HG03159 (cell line): ENCODE data around the gene ANKRD52.
"Not testable (repeated sequence)": the region's sequence is repeated elsewhere in the genome, so short reads cannot be mapped to it uniquely, and the experiment has no call there.

Experiments
- ATAC-seq: cut with Tn5 transposase; IDR thresholded peaks from one replicate; pipeline ENCODE4 v1.9.1; 2021; ENCODE audit warnings: mild to moderate bottlenecking, moderate library complexity; ENCODE audit not compliant: unreplicated experiment

The ANKRD52 gene

DNA sequence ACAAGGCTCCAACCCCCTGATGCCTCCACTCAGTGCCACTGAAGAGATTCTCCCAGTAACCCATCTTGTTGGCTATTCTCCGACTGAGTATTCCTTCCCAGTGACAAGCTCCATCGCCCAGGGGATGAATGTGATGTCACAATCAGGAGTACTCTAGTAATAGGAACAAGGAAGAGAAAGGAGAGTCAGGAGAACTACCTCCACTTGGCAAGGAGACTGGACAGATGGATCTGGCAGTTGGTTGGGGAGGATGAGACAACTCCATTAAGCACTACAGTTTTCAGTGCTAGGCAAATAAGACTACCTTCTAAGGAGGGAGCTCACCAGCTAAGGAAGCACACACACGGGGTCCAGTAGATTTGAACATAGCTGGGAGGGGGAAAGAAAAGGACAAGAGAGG is 41.7 kb downstream of the ANKRD52 start:
- ATAC-seq, result no peak

DNA sequence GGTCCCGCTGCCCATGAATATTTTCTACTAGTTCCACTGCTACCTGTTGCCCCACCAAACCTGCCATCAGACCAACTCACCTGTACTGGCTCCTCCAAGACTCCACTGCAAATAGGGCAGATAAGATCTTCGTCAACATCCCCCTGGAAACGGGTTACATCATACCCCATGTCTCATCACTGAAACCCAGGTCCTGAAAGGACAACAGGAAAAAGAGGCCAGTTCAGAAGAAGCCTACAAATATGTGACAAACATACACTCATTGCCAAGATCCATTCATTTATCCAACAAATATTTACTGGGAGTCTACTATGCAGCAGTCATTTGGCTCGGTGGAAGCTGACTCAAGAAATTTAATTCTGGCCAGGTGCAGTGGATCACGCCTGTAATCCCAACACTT is 44.3 kb downstream of the ANKRD52 start:
- no peak for ATAC-seq

- ATAC-seq, result no peak
These were observed 45.8 kb downstream of the ANKRD52 start for GRCh38 chr12:56212361-56212760.

DNA sequence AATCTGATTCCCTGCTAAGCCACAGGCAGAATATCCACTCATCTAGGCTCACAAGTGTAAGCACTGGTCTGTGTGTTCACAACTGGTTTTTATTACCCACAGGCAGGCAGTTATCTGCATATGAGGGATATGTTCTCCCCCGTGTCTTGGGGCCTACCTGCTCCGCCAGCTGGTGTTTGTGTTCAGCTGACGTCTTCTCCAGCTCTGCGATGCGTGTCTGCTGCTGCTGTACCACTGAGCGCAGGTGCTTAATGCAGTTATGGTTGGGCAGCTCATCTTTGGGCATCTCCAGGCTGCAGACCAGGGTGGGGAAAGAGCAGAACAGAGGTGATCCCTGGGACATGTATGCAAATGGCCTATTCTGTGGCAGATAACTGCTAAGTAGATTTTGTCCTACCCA is 50.2 kb downstream of the ANKRD52 start:
- ATAC-seq, result no peak

DNA sequence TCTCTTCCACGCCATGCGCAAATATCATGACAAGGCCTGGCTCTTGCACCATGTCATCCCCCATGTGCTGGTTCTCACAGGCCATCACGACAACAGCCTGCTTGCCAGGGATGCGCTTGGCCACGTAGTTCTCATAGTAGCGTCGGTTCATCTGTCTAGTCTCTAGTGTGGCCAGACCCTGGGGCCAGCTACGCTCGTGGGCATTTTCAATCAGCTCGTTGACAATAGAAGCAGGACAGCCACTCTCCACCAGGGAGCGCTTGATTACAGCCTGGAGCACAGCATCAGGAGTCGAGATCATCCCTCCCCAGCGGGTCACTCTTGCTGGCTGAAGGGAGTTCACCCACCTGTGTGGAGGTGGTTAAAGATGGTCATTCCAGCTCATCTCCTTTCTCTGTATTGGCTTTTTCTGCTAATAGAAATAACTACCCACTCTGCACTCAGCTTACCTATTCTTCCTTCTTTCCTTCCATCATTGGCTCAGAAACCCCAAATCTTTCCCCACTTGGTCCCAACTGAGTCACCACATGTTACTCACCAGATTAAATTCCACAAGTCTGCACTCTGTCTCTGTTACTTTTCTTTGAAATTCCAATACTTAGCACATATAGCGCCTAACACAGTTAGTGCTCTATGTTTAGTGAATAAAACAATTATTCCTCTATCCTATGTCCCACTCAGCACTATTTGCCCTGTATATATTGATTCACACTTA is 51.6 kb downstream of the ANKRD52 start:
- no peak for ATAC-seq

GRCh38 chr12:56205445-56205844 is 52.7 kb downstream of the ANKRD52 start:
- no peak for ATAC-seq

- no peak for ATAC-seq
These were observed 53.9 kb downstream of the ANKRD52 start for GRCh38 chr12:56204275-56204674.

- ATAC-seq, result no peak
These were observed 55.3 kb downstream of the ANKRD52 start for GRCh38 chr12:56202838-56203237.

DNA sequence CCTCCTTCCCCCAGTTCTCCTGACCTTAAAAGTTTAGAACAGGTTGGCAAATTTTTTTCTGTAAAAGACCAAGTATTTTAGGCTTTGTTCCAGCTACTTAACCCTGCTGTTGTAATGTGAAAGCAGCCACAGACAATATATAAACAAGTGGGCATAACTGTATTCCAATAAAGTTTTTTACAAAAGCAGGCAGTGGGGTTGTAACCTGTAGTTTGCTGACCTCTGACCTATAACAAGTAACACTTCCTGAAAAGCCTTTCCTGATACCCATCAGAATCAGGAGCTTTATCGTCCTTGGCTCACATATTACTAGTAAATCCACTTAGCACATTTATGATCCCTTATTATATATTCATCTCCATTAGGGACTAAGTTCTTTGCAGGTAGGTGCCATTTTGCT is 55.8 kb downstream of the ANKRD52 start:
- ATAC-seq, result no peak

DNA sequence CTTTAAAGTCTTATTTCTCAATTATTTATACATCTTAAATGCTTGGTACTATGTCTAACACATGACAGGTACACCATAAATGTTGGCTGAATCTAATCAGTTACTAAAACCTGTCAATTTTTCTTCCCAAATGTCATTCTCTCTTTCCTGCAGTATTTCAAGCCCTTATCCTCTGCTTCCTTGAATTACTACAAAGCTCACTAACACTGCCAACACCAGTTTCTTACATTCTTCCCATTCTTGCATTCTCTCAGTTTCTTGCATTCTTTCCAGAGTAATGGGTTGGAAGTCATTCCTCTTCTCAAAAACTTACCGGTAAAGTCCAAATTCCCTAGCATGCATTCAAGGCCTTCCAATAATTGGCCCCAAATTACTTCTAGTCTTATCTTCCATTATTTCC is 59.3 kb downstream of the ANKRD52 start:
- ATAC-seq, result no peak

DNA sequence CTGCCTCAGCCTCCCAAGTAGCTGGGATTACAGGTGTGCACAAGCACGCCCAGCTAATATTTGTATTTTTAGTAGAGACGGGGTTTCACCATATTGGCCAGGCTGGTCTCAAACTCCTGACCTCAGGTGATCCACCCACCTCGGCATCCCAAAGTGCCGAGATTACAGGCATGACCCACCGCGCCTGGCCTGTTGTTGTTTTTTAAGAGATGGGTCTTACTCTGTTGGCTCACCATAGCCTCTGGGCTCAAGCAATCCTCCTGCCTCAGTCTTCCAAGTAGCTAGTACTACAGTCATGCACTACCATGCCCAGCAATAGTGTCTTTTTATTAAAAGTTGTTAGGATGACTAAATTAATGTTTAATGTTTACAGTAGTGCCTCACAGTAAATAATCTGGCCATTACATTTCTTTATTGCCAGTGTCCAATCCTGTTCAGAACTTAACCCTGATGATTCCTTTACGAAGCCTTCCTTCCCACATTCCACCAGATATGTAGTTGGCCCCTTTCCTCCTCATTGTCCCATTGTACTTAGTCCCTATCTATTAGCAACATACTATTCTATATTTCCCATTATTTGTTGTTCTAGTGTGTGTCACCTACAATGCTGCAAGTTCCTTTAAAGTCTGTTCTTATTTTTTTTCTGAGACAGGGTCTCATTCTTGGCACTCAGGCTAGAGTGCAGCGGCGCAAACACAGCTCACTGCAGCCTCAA is 60.1 kb downstream of the ANKRD52 start:
- ATAC-seq, result no peak

GRCh38 chr12:56196818-56197550 is 61.2 kb downstream of the ANKRD52 start:
- not testable (repeated sequence) for ATAC-seq

- ATAC-seq, result no peak
These were observed 65.1 kb downstream of the ANKRD52 start for GRCh38 chr12:56193025-56193578.

GRCh38 chr12:56192582-56192981 is 65.6 kb downstream of the ANKRD52 start:
- no peak for ATAC-seq

DNA sequence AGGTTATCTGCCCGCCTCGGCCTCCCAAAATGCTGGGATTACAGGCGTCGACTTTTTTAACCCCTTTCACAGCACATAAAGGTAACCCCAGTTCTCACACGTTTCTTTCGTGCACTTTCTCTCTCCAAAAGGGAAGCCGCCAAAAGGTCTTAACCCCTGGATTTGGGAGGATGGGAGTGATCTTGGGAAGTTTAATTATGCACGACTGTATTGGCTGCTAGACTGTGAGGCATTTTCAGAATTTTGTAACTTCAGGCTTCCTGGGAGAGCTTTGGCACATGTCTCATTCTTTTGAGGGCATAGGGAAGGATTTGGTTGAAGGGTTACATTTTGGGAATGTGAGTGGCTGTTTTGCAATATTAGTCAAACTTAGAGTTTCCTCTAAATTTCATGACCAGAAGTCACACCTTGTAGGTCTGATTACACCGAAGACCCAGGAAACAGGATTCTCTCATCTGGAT is 67.5 kb downstream of the ANKRD52 start:
- no peak for ATAC-seq

- peak; percentile 51 for ATAC-seq
These were observed 68.1 kb downstream of the ANKRD52 start for GRCh38 chr12:56189918-56190694.

GRCh38 chr12:56189099-56189917 is 68.9 kb downstream of the ANKRD52 start, which contains the start of gene SMARCC2:
TSS of gene SMARCC2 (minus strand) at chr12:56189483. CDS start at chr12:56189461, 22 bp downstream.
- ATAC-seq, result peak; percentile 70

- ATAC-seq, result no peak
These were observed 69.4 kb downstream of the ANKRD52 start for GRCh38 chr12:56188778-56189098.

- ATAC-seq, result no peak
These were observed 69.9 kb downstream of the ANKRD52 start for GRCh38 chr12:56188131-56188777.
